ENCODE data around the gene MYF6. TPM values are rescaled to one million over a fixed set of nuclear protein-coding genes. Genes with fewer than 3 reads are reported as not detected.

Gene MYF6
- total RNA-seq, 1 experiment from 2014 or later: not detected

- intact Hi-C loops (cut with micrococcal nuclease; ENCODE audit: unreplicated experiment): no loop called here
- no peak overlapping the region for H3K4me3 ChIP-seq
- no peaks in the 10 kb centered on the region for H3K27me3 ChIP-seq (ENCODE audit: insufficient read depth, low read depth)
- no peaks in the 10 kb centered on the region for H3K36me3 ChIP-seq (ENCODE audit: low read depth)
- no peak overlapping the region for H2AFZ ChIP-seq
- H3K4me2 ChIP-seq: no peak overlapping the region
- H3F3A ChIP-seq (ENCODE audit: insufficient read depth, low read depth): no peaks in the 10 kb centered on the region
- H3K9me2 ChIP-seq (ENCODE audit: insufficient read depth): no peaks in the 10 kb centered on the region
- TF ChIP-seq, protein P1, sequence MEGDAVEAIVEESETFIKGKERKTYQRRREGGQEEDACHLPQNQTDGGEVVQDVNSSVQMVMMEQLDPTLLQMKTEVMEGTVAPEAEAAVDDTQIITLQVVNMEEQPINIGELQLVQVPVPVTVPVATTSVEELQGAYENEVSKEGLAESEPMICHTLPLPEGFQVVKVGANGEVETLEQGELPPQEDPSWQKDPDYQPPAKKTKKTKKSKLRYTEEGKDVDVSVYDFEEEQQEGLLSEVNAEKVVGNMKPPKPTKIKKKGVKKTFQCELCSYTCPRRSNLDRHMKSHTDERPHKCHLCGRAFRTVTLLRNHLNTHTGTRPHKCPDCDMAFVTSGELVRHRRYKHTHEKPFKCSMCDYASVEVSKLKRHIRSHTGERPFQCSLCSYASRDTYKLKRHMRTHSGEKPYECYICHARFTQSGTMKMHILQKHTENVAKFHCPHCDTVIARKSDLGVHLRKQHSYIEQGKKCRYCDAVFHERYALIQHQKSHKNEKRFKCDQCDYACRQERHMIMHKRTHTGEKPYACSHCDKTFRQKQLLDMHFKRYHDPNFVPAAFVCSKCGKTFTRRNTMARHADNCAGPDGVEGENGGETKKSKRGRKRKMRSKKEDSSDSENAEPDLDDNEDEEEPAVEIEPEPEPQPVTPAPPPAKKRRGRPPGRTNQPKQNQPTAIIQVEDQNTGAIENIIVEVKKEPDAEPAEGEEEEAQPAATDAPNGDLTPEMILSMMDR (conservative IDR thresholded peaks at IDR 0.05): no peak
- CTCF ChIA-PET: no interaction called here
- no peak for DNase-seq
- no TSS peak for BruUV-seq (replicated peaks)
- POLR2A ChIA-PET (ENCODE audit: unreplicated experiment): interaction anchor here (0.6 kb wide), 1 partner anchor 142 kb away, joined by 8 read pairs; no protein-coding TSS in a partner anchor
- H4K20me1 ChIP-seq (ENCODE audit: insufficient read depth): no peaks in the 10 kb centered on the region
- no peak overlapping the region for H3K27ac ChIP-seq
- no peaks in the 10 kb centered on the region for H3K4me1 ChIP-seq (replicated peaks; ENCODE audit: insufficient read depth)
- no peaks in the 10 kb centered on the region; the same call in 1 of the 2 replicates for H3K9me3 ChIP-seq (ENCODE audit: insufficient read depth, low read depth)
- no peaks in the 10 kb centered on the region for H3K79me2 ChIP-seq (ENCODE audit: low read depth)
Observed at GRCh38 chr12:80690513-80690912, 16.9 kb upstream of the MYF6 start.

DNA sequence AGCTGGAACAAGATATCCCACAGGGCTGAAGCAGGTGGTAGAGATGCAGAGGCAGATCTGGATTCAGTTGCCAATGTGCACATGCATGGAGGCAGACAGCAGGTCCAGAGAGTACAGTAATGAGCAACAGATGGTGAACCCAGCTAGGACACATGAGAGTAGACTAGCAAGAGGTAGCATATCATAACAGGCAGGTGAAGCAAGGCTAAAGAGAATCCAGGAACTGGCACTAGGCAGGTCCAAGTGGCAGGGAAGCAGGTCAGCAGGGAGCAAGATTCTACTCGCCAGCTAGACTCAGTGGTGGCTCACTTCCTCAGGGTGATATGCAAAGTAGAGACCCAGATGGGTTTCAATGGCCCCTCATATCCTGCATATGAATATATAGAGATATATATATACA is 15.3 kb upstream of the MYF6 start:
- Histone ChIP-seq H3K9me2 (ENCODE audit: insufficient read depth) (no peaks in the 10 kb centered on the region), H3K4me2 (no peak overlapping the region), H3K9me3 (ENCODE audit: insufficient read depth, low read depth) (no peaks in the 10 kb centered on the region; the same call in 1 of the 2 replicates), H3K79me2 (ENCODE audit: low read depth) (no peaks in the 10 kb centered on the region), H3K36me3 (ENCODE audit: low read depth) (no peaks in the 10 kb centered on the region), H3F3A (ENCODE audit: insufficient read depth, low read depth) (no peaks in the 10 kb centered on the region), H3K27me3 (ENCODE audit: insufficient read depth, low read depth) (no peaks in the 10 kb centered on the region), H3K4me3 (no peak overlapping the region), H3K4me1 (replicated peaks; ENCODE audit: insufficient read depth) (no peaks in the 10 kb centered on the region), H2AFZ (no peak overlapping the region), H3K27ac (no peak overlapping the region), H4K20me1 (ENCODE audit: insufficient read depth) (no peaks in the 10 kb centered on the region)
- TF ChIP-seq, protein P1 (conservative IDR thresholded peaks at IDR 0.05): no peak
- no peak for TF ChIP-seq EZH2 (IDR thresholded peaks at IDR 0.05; ENCODE audit: low read depth)
- intact Hi-C loops (cut with micrococcal nuclease; ENCODE audit: unreplicated experiment): no loop called here
- CTCF ChIA-PET: no interaction called here
- no peak for DNase-seq
- POLR2A ChIA-PET (ENCODE audit: unreplicated experiment): no interaction called here
- no TSS peak for BruUV-seq (replicated peaks)

GRCh38 chr12:80697270-80697887 is 10.1 kb upstream of the MYF6 start:
- H3K27me3 ChIP-seq (ENCODE audit: insufficient read depth, low read depth): no peaks in the 10 kb centered on the region
- no peak for TF ChIP-seq EZH2 (IDR thresholded peaks at IDR 0.05; ENCODE audit: low read depth)
- TF ChIP-seq, protein P1 (conservative IDR thresholded peaks at IDR 0.05): no peak
- peak overlapping the region; percentile 12; the same call in 1 of the 2 replicates for H2AFZ ChIP-seq
- no peak overlapping the region for H3K4me2 ChIP-seq
- ChIA-PET CTCF (no interaction called here), POLR2A (ENCODE audit: unreplicated experiment) (no interaction called here)
- no peaks in the 10 kb centered on the region for H3K36me3 ChIP-seq (ENCODE audit: low read depth)
- H3K4me1 ChIP-seq (replicated peaks; ENCODE audit: insufficient read depth): peaks cover 4% of the 10 kb centered on the region
- no peaks in the 10 kb centered on the region; the same call in 1 of the 2 replicates for H3K9me3 ChIP-seq (ENCODE audit: insufficient read depth, low read depth)
- H3K4me3 ChIP-seq: no peak overlapping the region
- H3K27ac ChIP-seq: no peak overlapping the region
- H3K79me2 ChIP-seq (ENCODE audit: low read depth): no peaks in the 10 kb centered on the region
- intact Hi-C loops (cut with micrococcal nuclease; ENCODE audit: unreplicated experiment): no loop called here
- DNase-seq: no peak
- peaks cover under 1% of the 10 kb centered on the region; the same call in 1 of the 2 replicates for H3F3A ChIP-seq (ENCODE audit: insufficient read depth, low read depth)
- no peaks in the 10 kb centered on the region for H4K20me1 ChIP-seq (ENCODE audit: insufficient read depth)
- BruUV-seq (replicated peaks): no TSS peak
- no peaks in the 10 kb centered on the region for H3K9me2 ChIP-seq (ENCODE audit: insufficient read depth)
